Urinary bladder (tissue), 4 donors: Measurements from ENCODE around the gene ANKRD13A. TPM values are rescaled to one million over a fixed set of nuclear protein-coding genes. Genes with fewer than 3 reads are reported as not detected.
"Not testable (repeated sequence)": the region's sequence is repeated elsewhere in the genome, so short reads cannot be mapped to it uniquely, and the experiment has no call there.

Experiments
- DNase-seq: peaks from one replicate; pipeline ENCODE4 v3.0.0-alpha.2; 2015; ENCODE audit errors: extremely low spot score
- H3K27ac ChIP-seq: one replicate; pipeline ENCODE4 v1.5.1; 2013; ENCODE audit warnings: low read depth, mild to moderate bottlenecking, moderate library complexity
- H3K36me3 ChIP-seq: one replicate; pipeline ENCODE4 v1.6.1; 2013; ENCODE audit warnings: mild to moderate bottlenecking, moderate library complexity; ENCODE audit not compliant: insufficient read depth
- H3K4me1 ChIP-seq: one replicate; pipeline ENCODE4 v1.6.1; 2013; ENCODE audit warnings: mild to moderate bottlenecking, moderate library complexity; ENCODE audit not compliant: insufficient read depth
- H3K4me3 ChIP-seq: one replicate; pipeline ENCODE4 v1.5.1; 2013; ENCODE audit warnings: low read depth, low read length
- WGBS: extraction: QIAGEN DNeasy Blood & Tissue Kit; methylation state at CpG from one replicate; pipeline ENCODE4 v1.1.7; 2013; 5-methylcytosine and 5-hydroxymethylcytosine counted together
- polyA plus RNA-seq: library from polyadenylated mRNA; stranded (reverse); fragments of 200-250 nt; gene quantifications from one replicate; pipeline ENCODE4 v1.2.3, GENCODE V29; 2013
- small RNA-seq: library from RNA; depleted of rRNA; stranded (forward); fragments of <200 nt; gene quantifications from one replicate; pipeline ENCODE3, GENCODE V24; 2014
- total RNA-seq: library from RNA; depleted of rRNA; stranded (reverse); fragments of >200 nt; gene quantifications from one replicate; pipeline ENCODE4 v1.2.3, GENCODE V29; 2014
- donor health status: healthy with polysubstance abuse.
- donor health status: healthy.

ANKRD13A gene
- total and polyA plus RNA-seq, 2 donors: 40.4 to 63.4 TPM

- no peak for DNase-seq
- H3K36me3 ChIP-seq: no peaks in the 10 kb centered on the region
- no peak overlapping the region for H3K4me3 ChIP-seq
- no peaks in the 10 kb centered on the region for H3K4me1 ChIP-seq
- WGBS: 68% methylated on average over 5 of the region's 5 CpGs
- no peak overlapping the region for H3K27ac ChIP-seq
Measured at GRCh38 chr12:110074089-110074488, 74.9 kb downstream of the ANKRD13A start.

- WGBS: 99% methylated on average over 1 of the region's 1 CpG
- Histone ChIP-seq H3K27ac (no peak overlapping the region), H3K36me3 (no peaks in the 10 kb centered on the region), H3K4me3 (no peak overlapping the region), H3K4me1 (no peaks in the 10 kb centered on the region)
- no peak for DNase-seq
Measured at GRCh38 chr12:110075880-110076279, 76.7 kb downstream of the ANKRD13A start.

- no peak overlapping the region for H3K4me3 ChIP-seq
- no peak for DNase-seq
- no peak overlapping the region for H3K27ac ChIP-seq
- no peaks in the 10 kb centered on the region for H3K4me1 ChIP-seq
- 73% methylated on average over 4 of the region's 4 CpGs for WGBS
- no peaks in the 10 kb centered on the region for H3K36me3 ChIP-seq
Measured at GRCh38 chr12:110077800-110078199, 78.6 kb downstream of the ANKRD13A start.

DNA sequence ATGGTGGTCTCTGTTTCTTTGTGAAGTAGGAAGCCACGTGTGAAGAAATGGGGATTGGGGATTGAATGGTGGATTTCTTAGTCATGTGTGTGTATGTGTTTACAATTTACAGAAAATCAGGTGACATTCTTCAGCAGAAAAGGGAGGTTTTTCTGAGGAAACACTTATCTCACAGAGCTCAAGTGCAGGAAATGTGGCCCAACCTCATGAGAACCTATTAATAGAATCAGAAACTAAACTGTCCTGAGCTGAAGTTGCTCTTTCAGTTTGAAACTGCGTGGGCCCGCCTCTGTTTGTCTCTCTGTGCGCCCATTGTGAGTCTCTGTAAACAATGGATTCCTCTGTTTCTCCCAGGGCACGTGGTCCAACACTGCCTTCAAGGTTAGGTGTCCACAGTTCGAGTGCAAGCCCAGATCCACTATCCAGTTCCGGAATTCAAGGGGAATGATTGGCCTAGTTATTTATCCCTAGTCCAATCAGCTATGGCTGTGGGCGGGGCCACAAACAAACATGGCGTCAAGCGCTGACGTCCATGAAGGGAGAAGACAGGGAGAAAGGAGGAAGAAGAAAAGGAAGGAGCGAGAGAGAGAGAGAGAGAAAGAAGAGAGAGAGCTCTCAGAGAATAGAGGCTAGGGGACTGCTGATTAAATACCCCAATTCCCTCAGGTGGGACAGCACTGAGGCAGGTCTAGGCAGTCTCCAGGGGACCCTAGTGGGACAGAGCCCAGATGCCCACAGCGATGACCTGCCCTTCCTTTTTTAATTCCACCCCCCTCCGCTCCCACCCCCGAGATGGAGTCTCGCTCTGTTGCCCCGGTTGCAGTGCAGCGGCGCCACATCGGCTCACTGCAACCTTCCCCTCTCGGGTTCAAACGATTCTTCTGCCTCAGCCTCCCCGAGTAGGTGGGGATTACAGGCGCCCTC is 80.5 kb downstream of the ANKRD13A start:
- Histone ChIP-seq H3K27ac (no peak overlapping the region), H3K4me3 (no peak overlapping the region), H3K4me1 (no peaks in the 10 kb centered on the region), H3K36me3 (no peaks in the 10 kb centered on the region)
- WGBS: 82% methylated on average over 24 of the region's 24 CpGs
- no peak for DNase-seq

GRCh38 chr12:110080410-110080809 is 81.2 kb downstream of the ANKRD13A start:
- no peak overlapping the region for H3K4me3 ChIP-seq
- 81% methylated on average over 7 of the region's 7 CpGs for WGBS
- no peak overlapping the region for H3K27ac ChIP-seq
- DNase-seq: no peak
- H3K36me3 ChIP-seq: no peaks in the 10 kb centered on the region
- H3K4me1 ChIP-seq: no peaks in the 10 kb centered on the region

- 79% methylated on average over 4 of the region's 4 CpGs for WGBS
- H3K36me3 ChIP-seq: no peaks in the 10 kb centered on the region
- H3K4me1 ChIP-seq: no peaks in the 10 kb centered on the region
- no peak for DNase-seq
- no peak overlapping the region for H3K4me3 ChIP-seq
- H3K27ac ChIP-seq: no peak overlapping the region
Measured at GRCh38 chr12:110084314-110085015, 85.2 kb downstream of the ANKRD13A start.

DNA sequence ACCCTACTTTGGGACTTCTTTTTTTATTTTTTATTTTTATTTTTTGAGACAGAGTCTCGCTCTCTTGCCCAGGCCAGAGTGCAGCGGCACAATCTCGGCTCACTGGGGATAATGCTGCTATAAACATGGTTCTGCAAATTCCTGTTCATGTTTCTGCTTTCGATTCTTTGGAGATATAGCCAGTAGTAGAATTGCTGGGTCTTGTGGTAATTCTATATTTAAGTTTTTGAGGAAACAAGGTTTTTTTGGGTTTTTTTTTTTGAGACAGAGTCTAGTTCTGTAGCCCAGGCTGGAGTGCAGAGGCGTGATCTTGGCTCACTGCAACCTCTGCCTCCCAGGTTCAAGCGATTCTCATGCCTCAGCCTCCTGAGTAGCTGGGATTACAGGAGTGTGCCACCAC is 89.0 kb downstream of the ANKRD13A start:
- H3K27ac ChIP-seq, H3K4me3 ChIP-seq, DNase-seq, H3K36me3 ChIP-seq, H3K4me1 ChIP-seq: not testable (repeated sequence)
- WGBS: 80% methylated on average over 6 of the region's 6 CpGs

- no peak overlapping the region for H3K27ac ChIP-seq
- H3K4me3 ChIP-seq: no peak overlapping the region
- WGBS: 77% methylated on average over 5 of the region's 5 CpGs
- H3K4me1 ChIP-seq: no peaks in the 10 kb centered on the region
- no peaks in the 10 kb centered on the region for H3K36me3 ChIP-seq
- no peak for DNase-seq
Measured at GRCh38 chr12:110088936-110089335, 89.7 kb downstream of the ANKRD13A start.

Small RNA genes within 50 kb of the gene (small RNA-seq; reads per million reads assigned to genes)
- not detected for gene AC007546.2

Other genes with a start within 250 kb of the ANKRD13A start
- 0.90 TPM for gene TRPV4, start 166.0 kb upstream of the ANKRD13A start, total RNA-seq
- gene TRPV4, start 166.0 kb upstream of the ANKRD13A start, polyA plus RNA-seq: 1.2 TPM
- 60.2 TPM for gene GLTP, start 118.9 kb upstream of the ANKRD13A start, total RNA-seq
- 26.0 TPM for gene GLTP, start 118.9 kb upstream of the ANKRD13A start, polyA plus RNA-seq
- 10.3 TPM for gene TCHP, start 99.2 kb upstream of the ANKRD13A start, total RNA-seq
- 15.5 TPM for gene TCHP, start 99.2 kb upstream of the ANKRD13A start, polyA plus RNA-seq
- 66.0 TPM for gene GIT2, start 3.1 kb upstream of the ANKRD13A start, total RNA-seq
- 23.0 TPM for gene GIT2, start 3.1 kb upstream of the ANKRD13A start, polyA plus RNA-seq
- 21.1 TPM for gene C12orf76, start 49.1 kb downstream of the ANKRD13A start, total RNA-seq
- gene C12orf76, start 49.1 kb downstream of the ANKRD13A start, polyA plus RNA-seq: 14.7 TPM
- gene IFT81, start 124.9 kb downstream of the ANKRD13A start, total RNA-seq: 54.0 TPM
- 13.2 TPM for gene IFT81, start 124.9 kb downstream of the ANKRD13A start, polyA plus RNA-seq